Measurements from ENCODE around the gene SEPTIN1.
"Not testable (repeated sequence)": the region's sequence is repeated elsewhere in the genome, so short reads cannot be mapped to it uniquely, and the experiment has no call there.

The SEPTIN1 gene

DNA sequence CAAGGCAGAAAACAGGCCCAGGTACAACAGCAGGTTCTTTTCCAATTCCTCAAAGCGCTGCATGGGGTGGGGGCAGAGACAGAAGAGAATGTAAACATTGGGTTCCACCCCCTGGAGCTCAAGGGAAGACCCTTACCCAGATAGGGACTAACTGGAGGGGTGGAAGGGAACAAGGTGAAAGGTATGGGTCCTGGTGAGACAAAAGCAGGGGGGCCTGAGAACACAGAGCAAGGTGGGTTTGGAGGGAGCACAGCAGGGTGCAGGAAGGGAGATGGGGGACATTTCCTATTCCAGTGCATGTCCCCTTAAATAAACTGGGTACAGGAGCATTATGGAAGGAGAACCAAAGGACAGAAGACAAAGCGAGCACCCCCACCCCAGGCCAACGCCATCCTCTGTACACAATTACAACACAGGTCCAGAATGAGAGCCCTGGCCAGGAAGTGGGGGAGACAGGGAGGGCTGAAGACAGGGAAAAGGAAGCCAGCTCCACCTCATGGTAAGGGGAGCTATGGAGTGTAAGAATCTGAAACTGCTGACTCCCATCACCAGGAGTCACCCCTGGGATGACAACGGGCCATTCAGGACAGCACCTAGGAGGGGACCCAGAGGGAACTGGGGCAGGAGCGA is 25.2 kb downstream of the SEPTIN1 start:
- no peak for DNase-seq

- no peak for DNase-seq
These were observed 25.8 kb downstream of the SEPTIN1 start for GRCh38 chr16:30356401-30357084.

GRCh38 chr16:30355954-30356308 is 26.4 kb downstream of the SEPTIN1 start:
- no peak for DNase-seq

- peak; percentile 97 for DNase-seq
These were observed 27.0 kb downstream of the SEPTIN1 start, which contains the start of gene CD2BP2 for GRCh38 chr16:30355144-30355953. CD2BP2 (minus strand) TSS chr16:30355308; CDS start chr16:30354681, 627 bp downstream.

DNA sequence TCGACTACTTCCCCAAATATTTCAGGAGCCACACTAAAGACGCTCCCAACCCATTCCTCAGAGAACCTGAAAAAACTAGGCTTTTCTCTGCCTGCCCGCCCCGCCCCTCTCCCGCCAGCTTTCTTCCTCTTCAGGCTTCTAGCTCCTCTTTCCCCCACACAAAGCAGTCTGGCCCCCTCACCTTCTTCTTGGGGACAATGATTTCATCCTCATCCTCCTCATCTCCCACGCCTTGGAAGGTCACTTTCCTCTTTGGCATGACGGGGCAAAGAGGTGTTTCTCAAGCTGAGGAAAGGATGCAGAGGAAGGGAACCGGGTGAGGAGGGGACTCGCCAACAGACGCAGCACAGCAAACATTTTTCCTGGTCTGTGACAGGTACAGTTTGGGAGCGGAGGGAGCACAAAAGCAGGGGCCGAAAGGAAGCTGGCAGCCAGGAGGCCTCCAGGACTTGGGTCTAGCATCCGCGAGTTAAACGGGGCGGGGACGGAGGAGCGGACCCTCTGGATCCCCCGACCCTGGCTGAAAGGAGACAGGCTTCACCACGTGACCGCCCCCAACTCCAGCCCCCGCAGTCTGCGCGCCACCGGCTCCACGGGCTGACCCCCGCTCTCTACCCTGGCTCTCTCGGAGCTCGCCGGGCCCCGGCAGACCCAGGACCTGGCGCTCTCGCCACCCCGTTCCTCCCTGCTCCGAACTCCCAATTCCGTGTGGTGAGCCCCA is 27.8 kb downstream of the SEPTIN1 start:
- DNase-seq = no peak

DNA sequence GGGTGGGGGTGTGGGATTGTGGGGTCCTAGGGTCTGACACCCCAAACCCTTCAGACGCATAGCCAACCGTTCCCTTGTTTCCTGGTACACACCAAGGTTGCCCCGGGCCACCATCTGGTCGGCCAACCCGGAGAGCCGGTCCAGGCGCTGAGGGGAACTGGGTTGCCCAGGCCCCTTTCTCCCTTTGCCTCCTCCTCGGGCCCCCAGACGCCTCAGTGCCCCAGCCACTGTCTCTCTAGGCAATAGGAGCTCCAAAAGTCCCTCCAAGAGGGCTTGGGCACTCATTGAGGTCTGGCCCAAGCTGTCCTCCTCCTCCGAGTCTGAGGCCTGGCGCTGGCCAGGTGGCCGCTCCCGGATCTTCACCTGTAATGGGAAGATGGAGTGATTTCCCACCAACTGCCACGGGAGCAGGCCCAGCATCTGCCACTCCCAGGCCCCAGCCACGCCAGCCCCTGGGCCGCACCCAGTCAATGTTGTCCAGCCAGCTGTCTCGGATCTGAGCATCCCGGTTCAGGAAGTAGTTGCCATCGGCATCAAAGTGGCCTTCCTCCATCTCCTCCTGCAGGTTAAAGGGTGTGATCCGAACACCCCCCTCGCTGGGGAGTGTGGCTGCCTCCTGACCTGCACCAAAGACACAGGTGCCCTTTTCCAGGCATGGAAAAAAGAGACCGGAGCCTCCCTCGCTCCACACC is 28.8 kb downstream of the SEPTIN1 start:
- DNase-seq = no peak

DNA sequence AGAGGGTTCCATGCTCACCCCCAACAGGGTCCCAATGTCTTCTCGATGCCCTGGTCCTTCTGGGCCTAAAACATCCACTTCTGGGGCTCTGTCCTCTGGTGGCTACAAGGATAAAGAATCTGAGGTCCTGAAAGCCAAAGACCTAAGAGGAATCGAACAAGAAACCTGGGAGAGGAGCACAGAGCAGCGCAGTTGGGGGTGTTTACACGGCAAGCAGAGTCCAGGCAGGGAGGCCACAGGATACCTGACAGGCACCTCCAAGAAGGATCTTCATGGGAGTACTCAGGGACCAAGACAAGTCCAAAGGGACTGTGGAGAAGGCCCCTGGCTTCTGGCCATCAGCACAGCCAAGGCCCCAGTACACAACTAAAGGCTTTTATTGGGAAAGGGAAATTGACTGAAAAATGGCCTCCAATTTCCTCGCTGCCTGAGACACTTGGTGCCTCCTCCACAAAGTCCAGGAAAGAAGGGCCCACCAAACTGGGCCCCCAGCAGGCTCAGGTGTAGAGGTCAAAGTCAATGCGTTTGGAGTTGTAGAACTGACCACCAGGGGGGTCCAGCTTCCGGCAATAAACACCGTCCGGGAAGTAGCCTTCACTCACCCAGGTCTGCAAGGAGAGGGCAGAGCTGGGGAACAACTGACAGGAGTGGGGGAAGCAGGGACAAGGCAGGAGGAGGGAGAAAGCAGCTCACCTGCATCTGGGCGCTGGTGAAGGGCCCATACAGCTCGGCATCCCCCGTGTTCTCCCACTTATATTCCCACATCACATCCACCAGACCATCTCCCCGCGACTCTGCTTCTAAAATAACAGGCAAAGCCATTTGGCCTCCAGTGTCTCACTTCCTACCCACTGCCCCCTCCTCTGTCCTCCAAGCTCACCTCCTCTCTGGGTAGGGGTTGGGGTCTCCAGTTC is 29.6 kb downstream of the SEPTIN1 start:
- DNase-seq = no peak

GRCh38 chr16:30351586-30352419 is 30.6 kb downstream of the SEPTIN1 start:
- peak; percentile 33 for DNase-seq

GRCh38 chr16:30351001-30351441 is 31.3 kb downstream of the SEPTIN1 start:
- DNase-seq = no peak

- DNase-seq = no peak
These were observed 32.1 kb downstream of the SEPTIN1 start for GRCh38 chr16:30350134-30350871.

DNA sequence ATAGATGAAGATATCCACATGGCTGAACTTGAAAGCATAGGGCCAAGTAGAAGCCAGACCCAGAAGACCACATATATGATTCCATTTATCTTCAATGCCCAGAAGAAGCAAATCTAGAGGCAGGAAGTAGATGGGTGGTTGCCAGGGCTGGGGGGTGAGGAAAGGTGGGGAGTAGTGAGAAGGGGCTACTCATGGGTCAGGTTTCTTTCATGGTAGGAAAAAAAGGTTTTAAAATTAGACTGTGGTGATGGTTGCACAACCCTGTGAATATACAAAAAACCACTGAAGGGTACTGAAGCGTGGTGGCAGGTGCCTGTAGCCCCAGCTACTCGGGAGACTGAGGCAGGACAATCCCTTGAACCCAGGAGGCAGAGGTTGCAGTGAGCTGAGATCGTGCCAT is 32.7 kb downstream of the SEPTIN1 start:
- DNase-seq = no peak

GRCh38 chr16:30348929-30349328 is 33.4 kb downstream of the SEPTIN1 start:
- DNase-seq = no peak

GRCh38 chr16:30348113-30348512 is 34.2 kb downstream of the SEPTIN1 start:
- DNase-seq = no peak

- DNase-seq = no peak
These were observed 36.1 kb downstream of the SEPTIN1 start for GRCh38 chr16:30346286-30346685.

GRCh38 chr16:30343491-30343820 is 38.9 kb downstream of the SEPTIN1 start:
- not testable (repeated sequence) for DNase-seq

DNA sequence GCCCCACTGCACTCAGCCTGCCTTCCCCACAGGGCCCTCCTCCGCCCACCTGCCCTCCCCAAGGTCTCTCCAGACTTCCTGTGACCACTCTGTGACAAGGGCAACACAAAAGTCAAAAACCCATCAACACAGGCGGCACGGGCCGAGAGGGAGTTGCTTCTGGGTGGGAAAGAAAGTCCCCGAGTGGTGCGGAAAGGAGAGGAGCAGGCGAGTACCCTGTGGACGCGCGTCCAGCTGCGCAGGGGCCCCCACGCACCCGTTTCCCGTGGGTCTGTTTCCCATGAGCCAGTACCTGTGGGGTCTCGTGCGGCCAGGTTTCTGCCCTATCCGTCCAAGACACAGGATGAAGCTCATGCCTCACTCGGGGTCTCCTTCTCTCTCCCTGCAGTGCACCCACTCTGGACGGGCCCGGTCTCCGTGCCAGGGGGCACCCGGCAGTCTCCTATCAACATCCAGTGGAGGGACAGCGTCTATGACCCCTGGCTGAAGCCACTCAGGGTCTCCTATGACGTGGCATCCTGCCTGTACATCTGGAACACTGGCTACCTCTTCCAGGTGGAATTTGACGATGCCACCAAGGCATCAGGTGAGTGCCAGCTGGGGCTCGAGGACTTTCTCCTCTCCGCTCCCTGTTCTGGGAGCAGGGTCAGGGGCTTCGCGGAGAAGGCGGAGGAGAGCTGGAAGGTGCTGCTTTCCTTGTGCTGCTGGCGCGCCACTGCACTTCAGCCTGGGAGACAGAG is 39.4 kb downstream of the SEPTIN1 start:
- DNase-seq = no peak

DNA sequence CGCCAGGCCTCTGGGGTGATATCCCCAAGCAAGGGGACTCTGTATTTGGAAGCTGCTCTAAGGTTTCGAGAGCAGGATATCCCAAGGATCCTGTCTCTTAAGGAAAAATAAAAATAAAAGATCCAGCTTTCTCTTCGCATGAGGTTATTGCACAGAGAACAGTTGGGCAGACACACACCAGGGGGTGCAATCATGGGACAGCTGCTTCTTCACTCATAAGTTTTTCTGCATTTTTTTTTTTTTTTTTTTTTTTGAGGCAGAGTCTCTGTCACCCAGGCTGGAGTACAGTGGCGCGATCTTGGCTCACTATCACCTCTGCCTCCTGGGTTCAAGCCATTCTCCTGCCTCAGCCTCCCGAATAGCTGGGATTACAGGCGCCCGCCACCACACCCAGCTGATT is 40.4 kb downstream of the SEPTIN1 start:
- DNase-seq = not testable (repeated sequence)

DNA sequence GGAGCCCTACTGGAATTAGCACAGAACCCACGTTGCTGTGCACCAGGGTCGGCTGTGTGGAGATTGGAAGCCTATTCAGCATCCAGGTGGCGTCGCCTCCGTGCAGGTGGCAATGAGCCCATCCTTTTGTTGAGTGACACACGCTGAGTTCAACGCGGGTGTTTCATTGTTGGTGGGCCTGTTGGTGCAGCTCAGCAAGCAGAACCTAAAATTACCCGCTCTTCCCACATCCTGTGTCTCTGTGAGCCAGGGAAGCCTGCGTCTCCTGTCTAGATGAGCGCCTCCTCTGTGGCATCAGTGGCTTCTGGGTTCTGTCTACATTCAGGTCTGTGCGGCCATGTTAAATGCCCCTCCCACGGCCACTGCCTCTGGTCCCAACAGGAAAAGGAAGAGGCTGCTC is 41.7 kb downstream of the SEPTIN1 start:
- no peak for DNase-seq

DNA sequence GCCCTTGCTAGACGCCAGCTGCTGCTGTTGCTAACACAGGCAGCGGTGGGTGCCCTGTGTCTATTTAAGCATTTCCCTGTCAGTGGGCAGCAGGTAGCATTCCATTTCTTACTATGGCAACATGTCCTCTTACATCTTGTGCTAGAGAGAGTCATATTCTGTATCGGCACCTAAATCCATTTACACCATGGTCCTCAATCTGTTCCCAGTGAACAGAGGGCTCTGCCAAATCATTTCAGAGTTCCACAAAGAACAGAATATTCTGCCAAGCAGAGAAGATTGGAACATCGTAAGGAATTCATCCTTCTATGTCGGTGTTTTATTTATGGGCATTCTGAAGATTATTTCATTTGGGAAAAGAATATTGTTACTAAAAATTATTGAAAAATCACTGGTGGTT is 43.6 kb downstream of the SEPTIN1 start:
- not testable (repeated sequence) for DNase-seq

Data from amniotic stem cell (primary cell).